HTERT RPE-1 (cell line): ENCODE measurements around the gene SLC6A7.

ENCODE experiments used
- in situ Hi-C: fragments of 300-500 bp; cut with MboI; formaldehyde crosslinking; loops from 4 replicates; pipeline ENCODE4 v1.14.3; 2020; ENCODE audit warnings: low sequenced_read_pairs

Gene SLC6A7

DNA sequence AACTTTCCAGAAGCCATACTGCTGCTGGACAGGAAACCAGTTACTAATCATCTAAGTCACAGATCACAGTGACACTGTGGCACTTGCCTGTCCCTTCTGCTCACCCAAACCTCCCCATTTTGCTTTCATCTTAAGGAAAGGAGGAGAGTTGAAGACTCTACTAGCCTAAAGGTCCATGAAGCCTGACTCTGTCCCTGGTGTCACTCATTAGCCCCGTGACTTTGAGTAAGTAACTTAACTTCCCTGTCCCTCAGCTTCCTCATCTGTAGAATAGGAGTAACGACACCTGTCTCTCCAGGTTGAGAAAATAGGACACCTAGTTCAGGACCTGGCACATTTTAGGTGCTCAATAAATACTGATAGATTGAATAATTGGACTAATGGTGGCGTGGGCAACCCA, 536 bp upstream of the SLC6A7 start:
- in situ Hi-C loops: no loop called here

DNA sequence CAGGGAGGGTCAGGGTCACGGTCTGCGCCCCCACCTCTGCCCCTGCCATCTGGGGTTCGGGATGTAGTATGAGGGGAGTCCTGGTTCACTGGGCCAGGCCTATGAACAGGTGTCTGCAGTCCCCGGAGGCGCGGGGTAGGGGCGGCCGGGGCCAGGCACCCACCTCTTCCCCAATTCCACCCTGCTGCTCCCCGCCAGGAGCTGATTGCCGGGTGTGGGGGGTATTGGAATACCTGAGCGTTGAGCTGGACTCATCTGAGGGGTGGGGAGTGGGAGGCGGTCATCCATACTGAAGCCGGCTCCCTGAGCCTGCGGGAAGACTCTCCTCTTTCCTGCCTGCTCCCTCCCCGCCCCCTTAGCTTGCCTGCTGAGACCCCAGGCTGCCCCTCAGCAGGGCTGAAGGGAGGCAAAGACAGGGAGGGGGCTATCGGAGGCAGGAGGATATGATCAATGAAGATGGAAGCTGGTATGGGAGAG, 679 bp downstream of the SLC6A7 start:
- in situ Hi-C loops: no loop called here

DNA sequence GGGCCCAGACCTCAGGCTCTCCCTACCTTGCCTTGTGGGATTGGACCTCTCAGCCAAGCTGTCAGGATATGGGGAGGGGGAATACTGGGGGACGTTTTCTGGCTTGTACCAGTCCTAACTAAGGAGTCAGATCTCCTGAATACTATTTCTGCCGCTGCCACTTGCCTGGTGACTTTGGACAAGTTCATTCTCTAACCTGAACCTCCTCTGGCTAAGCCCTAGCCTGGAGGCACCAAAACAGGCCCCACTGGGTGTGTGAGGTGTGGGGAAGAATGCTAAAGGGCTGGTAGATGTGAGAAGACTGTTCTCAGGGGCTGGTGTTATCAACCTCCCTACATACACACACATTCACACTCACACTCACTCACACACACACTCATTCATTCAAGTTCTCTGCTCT, 1.1 kb downstream of the SLC6A7 start:
- in situ Hi-C loops: no loop called here

DNA sequence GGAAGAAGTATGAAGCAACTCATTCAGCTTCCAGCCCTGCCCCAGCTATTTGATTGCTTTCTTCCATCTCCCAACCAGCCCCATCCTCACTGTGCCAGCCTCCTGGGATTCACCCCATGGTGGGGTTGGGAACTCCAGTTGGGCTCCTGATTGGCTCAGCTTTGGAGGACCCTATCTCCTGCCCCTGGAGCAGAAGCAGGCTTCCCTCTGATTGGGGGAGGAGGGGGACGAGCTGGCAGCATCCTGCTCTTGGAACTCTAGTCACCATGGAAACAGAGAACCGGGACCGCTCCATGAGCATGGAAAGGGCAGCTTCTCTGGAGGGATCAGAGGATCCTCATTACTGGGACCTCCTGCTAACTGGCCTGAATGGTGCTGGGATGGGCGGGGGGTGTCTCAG, 2.6 kb downstream of the SLC6A7 start:
- in situ Hi-C loops: no loop called here

DNA sequence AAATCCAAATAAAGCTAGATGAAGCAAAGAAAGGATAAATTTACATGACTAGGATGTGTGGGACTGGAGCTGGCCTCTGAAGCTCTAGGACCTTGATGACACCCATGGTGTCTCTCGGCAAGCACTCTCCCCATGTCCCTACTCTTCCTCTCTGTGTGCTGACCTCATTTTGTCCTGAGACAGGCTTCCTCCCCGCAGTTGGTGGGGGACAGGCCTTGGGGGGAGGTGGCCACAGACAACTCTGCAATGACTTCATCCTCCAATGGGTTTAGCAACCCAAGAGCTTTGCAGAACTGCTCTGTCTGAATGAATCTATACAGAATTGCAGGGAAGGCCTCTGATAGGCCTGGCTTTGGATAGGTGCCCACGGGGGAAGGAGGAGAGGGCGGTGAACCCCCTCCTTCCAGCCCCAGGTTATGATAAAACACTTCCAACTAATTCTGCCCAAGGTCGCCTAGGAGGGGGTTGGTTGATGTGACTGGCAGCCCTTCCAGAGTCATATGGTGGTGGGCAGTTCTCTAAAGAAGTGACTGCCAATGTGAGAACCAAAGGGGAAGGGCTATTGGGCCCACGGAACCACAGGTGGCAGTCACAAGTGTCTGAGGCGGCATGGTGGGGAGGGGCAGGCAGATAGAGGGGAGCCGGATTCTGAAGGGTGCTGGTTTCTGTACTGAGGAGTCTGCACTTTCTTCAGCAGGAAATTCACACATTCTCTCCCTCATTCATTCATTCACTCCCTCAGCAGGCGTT, 6.0 kb downstream of the SLC6A7 start:
- in situ Hi-C loops: no loop called here

DNA sequence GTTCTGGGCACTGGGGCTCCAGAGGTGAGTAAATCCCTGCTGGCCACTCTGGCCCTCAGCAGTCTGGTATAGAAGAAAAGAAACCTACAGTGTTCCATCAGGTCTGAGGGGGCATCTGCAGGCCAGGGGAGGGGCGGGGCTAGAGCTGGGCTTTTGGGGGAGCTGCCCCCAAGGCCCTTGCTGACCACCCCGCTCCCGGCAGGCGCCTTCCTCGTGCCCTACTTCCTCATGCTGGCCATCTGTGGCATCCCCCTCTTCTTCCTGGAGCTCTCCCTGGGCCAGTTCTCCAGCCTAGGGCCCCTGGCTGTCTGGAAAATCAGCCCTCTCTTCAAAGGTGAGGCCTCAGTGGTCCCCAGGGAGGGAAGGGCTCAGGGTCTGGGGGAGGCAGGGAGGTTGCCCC, 6.7 kb downstream of the SLC6A7 start:
- in situ Hi-C loops: no loop called here

DNA sequence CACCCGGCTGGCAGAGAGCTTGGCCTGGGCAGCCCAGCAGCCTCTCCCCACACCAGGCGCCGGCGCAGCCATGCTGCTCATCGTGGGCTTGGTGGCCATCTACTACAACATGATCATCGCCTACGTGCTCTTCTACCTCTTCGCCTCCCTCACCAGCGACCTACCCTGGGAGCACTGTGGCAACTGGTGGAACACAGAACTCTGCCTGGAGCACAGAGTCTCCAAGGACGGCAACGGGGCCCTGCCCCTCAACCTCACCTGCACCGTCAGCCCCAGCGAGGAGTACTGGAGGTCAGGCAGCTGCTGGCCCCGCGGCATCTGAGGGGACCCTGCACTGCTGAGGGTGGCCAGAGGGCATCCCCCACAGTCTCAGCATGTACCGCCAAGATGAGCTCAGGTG, 7.1 kb downstream of the SLC6A7 start:
- in situ Hi-C loops: no loop called here

DNA sequence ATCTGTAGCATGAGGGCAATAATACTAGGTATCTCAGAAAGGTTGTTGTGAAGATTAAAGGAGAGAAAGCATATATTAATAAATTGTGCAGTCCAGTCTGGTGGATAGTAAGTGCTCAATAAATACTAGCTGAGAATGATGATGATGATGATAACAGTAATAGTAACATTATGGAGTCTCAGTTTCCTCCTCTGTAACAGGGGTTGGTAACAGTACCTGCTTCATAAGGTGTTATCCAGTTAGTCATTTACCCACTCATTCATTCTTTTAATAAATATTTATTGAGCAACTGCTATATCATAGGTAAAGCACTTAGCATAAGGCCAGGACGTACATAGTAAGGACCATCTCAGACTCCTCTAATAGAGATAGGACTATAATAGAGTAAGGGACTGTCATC, 7.6 kb downstream of the SLC6A7 start:
- in situ Hi-C loops: no loop called here

DNA sequence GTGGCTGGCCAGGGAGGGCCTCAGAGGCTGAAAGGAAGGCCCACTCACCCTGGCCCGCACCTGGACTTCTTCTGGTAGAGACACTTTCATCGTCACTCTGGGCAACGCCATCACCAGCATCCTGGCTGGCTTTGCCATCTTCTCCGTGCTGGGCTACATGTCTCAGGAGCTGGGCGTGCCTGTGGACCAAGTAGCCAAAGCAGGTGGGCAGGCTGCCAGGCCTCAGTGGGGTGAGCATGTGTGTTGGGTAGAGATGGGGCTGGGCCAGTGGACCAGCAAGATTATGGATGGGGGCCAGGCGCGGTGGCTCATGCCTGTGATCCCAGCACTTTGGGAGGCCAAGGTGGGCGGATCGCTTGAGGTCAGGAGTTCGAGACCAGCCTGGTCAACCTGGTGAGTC, 12.6 kb downstream of the SLC6A7 start:
- in situ Hi-C loops: no loop called here

DNA sequence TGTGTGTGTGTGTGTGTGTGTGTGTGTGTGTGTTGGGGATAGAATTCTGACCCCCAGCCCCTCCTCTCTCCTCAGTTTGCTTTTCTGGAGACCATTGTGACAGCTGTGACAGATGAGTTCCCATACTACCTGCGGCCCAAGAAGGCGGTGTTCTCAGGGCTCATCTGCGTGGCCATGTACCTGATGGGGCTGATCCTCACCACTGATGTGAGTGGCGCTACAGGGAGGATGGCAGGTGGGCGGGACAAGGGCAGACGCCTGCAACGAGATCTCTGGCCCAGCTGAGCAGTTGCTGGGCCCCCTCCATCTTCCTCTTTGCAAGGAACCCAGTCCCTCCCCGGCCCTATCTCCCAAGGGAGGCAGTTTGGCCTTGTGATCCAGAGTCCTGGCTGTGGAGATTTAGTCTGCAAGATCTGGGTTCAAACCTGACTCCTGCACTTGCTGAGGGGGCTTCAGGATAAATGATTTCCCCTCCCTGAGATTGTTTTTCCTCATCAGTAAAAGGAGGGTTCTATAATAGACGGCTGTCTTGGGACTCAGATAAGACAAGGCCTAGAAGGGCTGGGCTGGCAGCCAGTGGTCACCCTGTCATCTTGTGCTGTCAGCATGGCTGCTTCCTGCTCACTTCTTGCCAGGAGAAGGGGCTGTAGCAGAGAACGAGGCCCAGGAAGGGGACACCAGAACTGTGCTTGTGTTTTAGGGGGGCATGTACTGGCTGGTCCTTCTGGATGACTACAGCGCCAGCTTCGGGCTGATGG, 14.1 kb downstream of the SLC6A7 start:
- in situ Hi-C loops: no loop called here

DNA sequence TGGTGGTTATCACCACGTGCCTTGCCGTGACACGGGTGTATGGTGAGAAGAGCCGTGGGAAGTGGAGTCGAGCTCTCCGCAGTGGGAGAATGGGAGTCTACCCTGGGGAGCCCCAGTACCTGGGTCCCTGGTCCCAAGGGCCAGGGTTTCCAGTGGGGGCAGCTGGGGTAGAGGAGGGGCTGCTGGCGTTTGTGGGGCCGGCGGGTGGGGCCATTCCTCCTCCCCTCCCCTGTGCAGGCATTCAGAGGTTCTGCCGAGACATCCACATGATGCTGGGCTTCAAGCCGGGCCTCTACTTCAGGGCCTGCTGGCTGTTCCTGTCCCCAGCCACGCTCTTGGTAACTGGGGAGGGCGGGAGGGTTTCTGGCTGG, 14.7 kb downstream of the SLC6A7 start:
- in situ Hi-C loops: no loop called here

DNA sequence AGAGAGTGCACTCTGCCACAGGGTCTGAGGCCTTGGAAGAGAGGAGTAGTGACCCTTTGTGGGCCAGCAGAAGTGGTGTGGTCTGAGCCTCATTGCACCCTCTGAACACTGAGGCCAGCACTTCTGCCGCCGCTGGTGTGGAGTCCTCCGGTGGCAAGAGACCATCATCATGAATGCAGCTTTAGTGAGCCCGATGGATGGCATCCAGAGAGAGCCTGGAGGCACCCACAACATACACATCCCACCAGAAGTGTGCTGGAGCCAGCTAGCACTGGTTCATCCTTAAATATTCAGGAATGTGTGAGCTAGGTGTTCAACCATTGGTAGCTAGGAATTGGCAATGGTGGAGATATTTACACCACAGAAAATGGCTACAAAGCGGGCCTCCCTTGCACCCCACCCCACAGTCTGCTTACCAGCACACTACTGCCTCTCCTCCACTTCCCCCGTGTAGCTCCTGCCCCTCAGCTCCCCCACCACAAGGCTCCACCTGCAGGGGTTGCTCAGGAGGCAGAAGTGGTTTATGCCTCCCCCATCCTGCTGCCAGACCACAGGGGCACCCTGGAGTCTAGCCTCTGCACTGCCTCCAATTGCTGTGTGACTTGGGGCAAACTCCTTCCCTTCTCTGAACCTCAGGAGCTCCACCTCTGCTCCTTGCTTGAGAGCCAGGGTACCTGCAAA, 16.4 kb downstream of the SLC6A7 start:
- in situ Hi-C loops: no loop called here

DNA sequence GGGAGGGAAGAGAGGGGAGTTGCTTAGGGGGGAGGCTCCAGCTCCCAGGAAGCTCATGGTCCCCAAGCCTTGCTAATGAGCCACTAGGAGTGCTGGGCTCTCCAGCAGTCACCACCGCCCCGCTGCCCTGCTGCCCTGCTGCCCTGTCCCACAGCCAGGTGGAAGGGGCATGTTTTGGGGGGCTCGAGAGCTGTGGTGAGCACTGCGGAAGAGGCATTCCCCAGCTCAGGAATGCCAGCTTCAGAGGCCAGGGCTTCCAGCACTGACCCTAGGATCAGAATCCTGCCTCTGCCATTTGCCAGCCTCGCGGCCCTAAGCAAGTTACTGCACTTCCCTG, 16.9 kb downstream of the SLC6A7 start:
- in situ Hi-C loops: no loop called here

DNA sequence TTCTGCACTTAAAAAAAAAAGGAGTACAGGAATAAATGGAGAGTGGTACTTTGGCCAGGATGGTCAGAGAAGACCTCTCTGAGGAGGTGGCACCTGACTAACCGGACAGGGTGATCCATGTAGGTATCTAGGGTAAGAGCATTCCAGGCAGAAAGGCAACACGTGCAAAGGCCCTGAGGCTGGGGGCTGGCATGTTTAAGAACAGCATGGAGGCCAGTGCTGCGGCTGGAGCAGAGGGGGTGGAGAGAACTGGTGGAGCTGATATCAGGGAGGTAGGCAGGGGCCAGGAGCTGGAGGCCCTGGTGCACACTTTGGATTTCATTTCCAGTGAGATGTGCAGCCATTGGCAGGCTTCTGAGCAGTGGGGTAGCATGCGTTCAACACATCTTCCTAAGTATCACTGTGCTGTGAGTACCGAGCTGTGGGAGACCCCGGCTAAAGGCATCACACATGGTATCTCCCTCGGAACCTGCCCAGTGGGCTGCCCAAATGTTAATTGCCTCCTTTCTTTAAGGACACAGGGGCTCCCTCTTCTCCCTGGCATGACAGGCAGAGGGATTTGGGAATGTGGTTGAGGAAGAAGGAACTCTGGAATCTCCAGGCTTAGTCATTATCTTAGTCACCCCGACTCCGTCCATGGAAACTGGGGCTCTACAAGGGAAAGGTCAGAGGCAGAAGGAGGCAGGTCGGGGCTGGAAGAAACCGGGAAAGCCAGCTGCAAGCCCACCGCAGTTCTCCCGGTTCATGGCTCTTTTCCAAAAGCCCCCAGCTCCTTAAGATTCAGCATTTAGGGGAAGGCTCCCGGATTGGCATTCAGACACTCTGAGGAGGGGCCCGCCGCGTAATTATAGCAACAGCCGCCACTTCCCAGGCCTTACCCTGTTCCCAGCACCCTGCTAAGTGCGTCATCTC, 18.6 kb downstream of the SLC6A7 start:
- in situ Hi-C loops: no loop called here

DNA sequence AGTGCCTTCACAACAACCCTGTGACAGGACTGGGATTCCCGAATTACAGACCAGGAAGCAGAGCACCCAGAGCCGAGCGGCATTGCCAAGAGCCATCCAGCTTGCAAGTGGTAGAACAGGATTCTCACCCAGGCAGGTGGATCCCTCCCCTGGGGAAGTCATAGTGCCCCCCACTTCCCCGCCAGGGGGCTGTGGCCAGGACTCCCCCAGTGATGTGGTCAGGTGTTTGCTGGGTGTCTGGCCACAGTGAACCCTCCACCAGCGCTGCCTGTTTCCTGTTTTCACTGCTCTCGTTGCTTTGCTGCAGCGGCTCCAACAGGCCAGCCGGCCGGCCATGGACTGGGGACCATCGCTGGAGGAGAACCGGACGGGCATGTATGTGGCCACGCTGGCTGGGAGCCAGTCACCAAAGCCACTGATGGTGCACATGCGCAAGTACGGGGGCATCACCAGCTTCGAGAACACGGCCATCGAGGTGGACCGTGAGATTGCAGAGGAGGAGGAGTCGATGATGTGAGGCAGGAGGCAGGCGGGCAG, 19.3 kb downstream of the SLC6A7 start:
- in situ Hi-C loops: no loop called here

DNA sequence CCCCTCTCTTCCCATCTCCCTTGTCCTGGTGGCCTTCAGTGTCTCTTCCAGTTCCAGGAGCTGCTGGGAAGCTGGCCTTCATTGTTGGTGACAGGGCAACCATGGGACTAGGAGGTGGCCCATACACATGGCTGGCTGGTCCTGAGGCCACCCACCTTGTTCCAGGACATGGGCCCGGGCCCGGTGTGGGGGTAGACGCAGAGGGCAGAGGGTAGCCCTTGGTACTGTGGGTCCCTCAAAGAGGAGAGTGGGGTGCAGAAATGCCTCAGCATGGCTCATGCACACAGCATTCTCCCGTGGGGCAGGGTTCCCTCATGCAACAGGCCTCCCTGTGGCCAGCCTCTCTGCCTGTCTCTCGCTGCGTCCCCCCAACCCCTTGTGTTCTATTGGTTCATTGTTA, 20.8 kb downstream of the SLC6A7 start:
- in situ Hi-C loops: no loop called here

DNA sequence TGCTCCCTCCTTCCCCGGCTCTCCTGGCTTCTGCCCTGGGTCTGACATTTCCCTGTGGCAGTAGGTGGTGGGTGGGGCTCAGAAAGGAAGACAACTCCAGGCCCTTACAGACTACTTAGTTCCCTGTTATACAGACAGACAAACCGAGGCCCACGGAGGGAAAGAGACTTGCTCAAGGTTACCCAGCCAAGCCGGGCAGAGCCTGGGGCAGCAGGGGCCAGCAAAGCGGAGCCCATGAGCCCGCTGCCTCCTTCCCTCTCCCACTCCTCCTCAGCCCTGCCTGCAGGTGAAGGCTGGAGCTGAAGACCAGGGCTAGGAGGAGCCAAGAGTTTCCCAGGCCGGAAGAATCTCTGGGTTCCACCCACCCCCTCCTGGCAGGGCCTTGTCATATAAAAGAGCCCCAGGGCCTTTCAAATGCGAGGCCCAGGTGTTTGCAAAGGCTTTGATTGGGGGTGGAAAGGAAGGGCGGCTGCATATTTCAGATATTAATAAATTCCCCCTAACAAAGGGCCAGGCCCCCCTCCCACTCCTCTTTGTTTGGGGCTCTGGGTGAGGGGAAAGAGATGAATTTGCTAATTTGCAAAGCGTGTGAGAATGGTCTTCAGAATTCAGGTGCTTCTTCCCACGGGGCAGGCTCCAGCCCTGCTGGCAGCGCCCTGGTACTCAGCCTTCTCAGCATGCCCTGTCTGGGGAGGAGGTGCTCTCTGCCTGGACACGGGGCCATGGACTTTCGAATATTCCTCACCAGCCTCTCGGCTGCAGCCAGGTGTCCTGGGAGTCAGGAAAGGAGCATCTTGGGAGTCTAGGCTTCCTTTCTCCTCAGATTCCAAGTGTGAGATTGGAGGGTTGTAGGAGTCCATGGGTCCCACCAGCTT, 21.5 kb downstream of the SLC6A7 start:
- in situ Hi-C loops: no loop called here

DNA sequence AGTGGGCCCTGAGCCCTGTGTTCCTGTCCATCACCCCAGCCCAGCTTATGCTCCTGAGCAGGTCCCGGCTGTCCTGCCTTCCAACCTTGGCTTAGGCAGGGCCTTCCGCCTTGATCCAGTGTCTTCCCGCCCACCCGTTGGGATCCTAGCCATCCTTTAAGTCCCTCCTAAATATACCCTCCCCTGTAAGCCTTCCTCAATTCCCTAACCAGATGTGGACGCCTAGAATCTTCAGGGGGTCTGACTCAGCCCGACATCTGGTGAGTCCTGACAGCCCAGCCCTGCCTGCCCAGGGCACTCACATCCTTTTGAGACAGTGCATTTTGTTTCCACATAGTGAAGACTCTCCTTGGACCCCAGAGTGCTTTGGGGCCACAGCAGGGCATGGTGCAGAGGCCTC, 23.7 kb downstream of the SLC6A7 start:
- in situ Hi-C loops: no loop called here

DNA sequence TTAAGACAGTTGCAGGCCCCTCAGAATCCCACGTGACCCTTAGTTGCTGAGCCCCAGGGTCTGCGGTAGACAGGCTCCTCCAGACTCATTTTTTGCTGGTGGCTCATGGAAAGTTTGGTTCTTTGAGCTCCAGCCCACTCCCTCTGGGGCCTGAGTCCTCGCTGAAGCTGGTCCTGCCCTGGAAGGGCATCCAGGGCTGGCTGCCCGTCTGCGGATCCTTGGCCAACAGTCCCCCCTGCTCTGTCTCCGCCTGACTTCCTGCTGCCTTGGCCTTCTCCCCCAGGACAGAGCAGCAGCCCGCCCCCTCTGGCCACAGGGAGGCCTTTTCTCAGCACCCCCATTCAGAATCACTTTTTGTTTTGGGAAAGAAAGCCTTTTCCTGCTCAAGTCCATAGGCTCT, 24.4 kb downstream of the SLC6A7 start:
- in situ Hi-C loops: no loop called here
